ENCODE measurements around the gene AVPR2. TPM values are rescaled to one million over a fixed set of nuclear protein-coding genes. Genes with fewer than 3 reads are reported as not detected.

The AVPR2 gene
- total RNA-seq, 6 experiments from 2014 or later = not detected

- Mint-ChIP-seq H3K4me1 (ENCODE audit: low read depth) (peaks cover 6% of the 10 kb centered on the region; the same call in 1 of the 2 replicates), H3K36me3 (ENCODE audit: low read depth) (no peaks in the 10 kb centered on the region), H3K27ac (no peak overlapping the region), H3K9me3 (no peaks in the 10 kb centered on the region), H3K27me3 (ENCODE audit: insufficient read depth) (peaks cover 3% of the 10 kb centered on the region), H3K4me3 (no peak overlapping the region)
- TF ChIP-seq CTCF (IDR thresholded peaks at IDR 0.05) = no peak
- DNase-seq = no peak
Observed at GRCh38 chrX:153921511-153922446, 17.3 kb downstream of the AVPR2 start.

GRCh38 chrX:153922932-153923857, 18.7 kb downstream of the AVPR2 start:
- H3K4me3 Mint-ChIP-seq = no peak overlapping the region
- peaks cover 1% of the 10 kb centered on the region; the same call in 1 of the 2 replicates for H3K27me3 Mint-ChIP-seq (ENCODE audit: insufficient read depth)
- TF ChIP-seq CTCF (IDR thresholded peaks at IDR 0.05) = peak; percentile 60; the same call in 1 of the 2 replicates
- H3K9me3 Mint-ChIP-seq = no peaks in the 10 kb centered on the region
- H3K27ac Mint-ChIP-seq = no peak overlapping the region
- DNase-seq = peak; percentile 33
- peaks cover 13% of the 10 kb centered on the region for H3K4me1 Mint-ChIP-seq (ENCODE audit: low read depth)
- H3K36me3 Mint-ChIP-seq (ENCODE audit: low read depth) = no peaks in the 10 kb centered on the region

- DNase-seq = peak; percentile 47
- peak; percentile 36 for TF ChIP-seq CTCF (IDR thresholded peaks at IDR 0.05)
- peaks cover 24% of the 10 kb centered on the region for H3K4me1 Mint-ChIP-seq (ENCODE audit: low read depth)
- H3K36me3 Mint-ChIP-seq (ENCODE audit: low read depth) = no peaks in the 10 kb centered on the region
- no peak overlapping the region for H3K4me3 Mint-ChIP-seq
- H3K27ac Mint-ChIP-seq = no peak overlapping the region
- H3K9me3 Mint-ChIP-seq = no peaks in the 10 kb centered on the region
- no peaks in the 10 kb centered on the region for H3K27me3 Mint-ChIP-seq (ENCODE audit: insufficient read depth)
Observed at GRCh38 chrX:153924149-153924861, 19.8 kb downstream of the AVPR2 start.

- H3K27me3 Mint-ChIP-seq (ENCODE audit: insufficient read depth) = no peaks in the 10 kb centered on the region
- no peak overlapping the region for H3K4me3 Mint-ChIP-seq
- no peak for DNase-seq
- no peak for TF ChIP-seq CTCF (IDR thresholded peaks at IDR 0.05)
- H3K27ac Mint-ChIP-seq = no peak overlapping the region
- H3K4me1 Mint-ChIP-seq (ENCODE audit: low read depth) = peaks cover 25% of the 10 kb centered on the region
- no peaks in the 10 kb centered on the region for H3K36me3 Mint-ChIP-seq (ENCODE audit: low read depth)
- no peaks in the 10 kb centered on the region for H3K9me3 Mint-ChIP-seq
Observed at GRCh38 chrX:153925387-153925738, 20.9 kb downstream of the AVPR2 start.

All from HFFc6 (cell line).